Loucy (cell line): ENCODE measurements around the gene HS3ST3B1.

Experiments
- CTCF ChIP-seq: fragments of 200-600 bp; sonication (generic); conservative IDR thresholded peaks from 2 replicates; pipeline ENCODE4 v1.5.1; 2014; ENCODE audit warnings: mild to moderate bottlenecking, antibody characterized with exemption, low read length
- EZH2phosphoT487 ChIP-seq: fragments of 200-600 bp; IDR thresholded peaks from 2 replicates; pipeline ENCODE4 v1.6.1; 2018; ENCODE audit warnings: antibody characterized with exemption, mild to moderate bottlenecking, moderate library complexity, borderline replicate concordance

DNA sequence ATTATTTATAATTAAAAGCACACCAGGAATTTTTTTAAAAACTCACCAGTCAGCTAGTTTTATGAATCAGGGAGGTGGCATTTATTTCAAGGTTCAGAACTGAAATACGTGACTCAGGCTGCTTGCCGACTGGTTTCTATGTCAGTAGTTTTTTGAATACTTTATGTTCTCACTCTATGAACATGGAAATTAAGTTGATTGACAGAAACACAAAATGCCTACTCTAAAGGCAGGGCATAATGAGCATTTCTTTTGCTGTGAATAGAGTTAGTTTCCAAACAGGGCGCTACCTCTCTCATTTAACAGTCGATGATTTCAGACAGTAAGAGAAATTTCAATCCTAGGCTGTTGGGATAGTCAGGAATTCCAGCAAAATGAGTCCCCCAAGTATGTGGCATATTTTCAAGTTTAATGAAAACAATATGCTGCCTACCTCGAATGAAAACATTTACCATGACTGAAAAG is 6.7 kb downstream of the HS3ST3B1 start:
- TF ChIP-seq CTCF (no peak), EZH2phosphoT487 (no peak)
